HG02759 (cell line): ENCODE data around the gene PSMG4.

Source experiments
- ATAC-seq: cut with Tn5 transposase; IDR thresholded peaks from one replicate; pipeline ENCODE4 v1.9.1; 2021; ENCODE audit warnings: mild to moderate bottlenecking, moderate library complexity; ENCODE audit not compliant: unreplicated experiment

PSMG4 gene

GRCh38 chr6:3305831-3306230 is 47.1 kb downstream of the PSMG4 start:
- ATAC-seq = no peak

DNA sequence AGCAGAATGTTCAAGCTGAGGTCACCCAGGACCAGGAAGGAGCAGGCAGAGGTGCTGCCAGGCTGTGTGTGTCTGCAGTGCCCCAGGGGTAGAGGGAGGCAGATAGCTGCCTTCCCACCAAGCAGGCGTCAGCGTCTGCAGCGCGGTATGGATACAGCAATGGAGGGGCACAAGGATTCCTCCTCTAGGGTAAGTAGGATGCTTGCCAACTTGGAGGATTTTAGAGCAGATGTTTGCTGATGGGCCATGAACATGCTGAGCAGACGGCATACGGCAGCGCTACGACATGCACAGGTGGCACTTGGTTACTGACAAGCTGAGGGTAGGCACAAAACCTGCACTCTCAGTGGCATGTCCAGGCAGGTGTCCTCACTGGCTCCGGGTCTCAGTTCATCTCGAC is 48.1 kb downstream of the PSMG4 start:
- no peak for ATAC-seq

DNA sequence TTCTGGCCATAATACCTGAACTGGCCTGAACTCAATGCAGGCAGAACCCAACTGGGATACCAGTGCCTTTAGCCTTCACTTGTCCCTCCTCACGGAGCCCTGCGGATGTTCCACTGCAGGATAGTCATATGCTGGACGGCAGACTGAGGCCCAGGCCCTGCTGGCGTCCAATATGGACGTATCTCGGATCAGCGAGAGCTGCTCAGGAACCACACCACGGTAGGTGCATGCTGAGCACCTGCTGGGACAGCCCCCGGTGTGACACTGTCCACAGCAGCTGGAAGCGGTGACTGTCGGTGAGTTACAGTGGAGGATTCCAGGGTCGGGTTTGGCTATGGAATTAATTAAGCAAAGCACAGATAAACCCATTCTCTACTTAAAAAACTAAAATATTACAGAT is 48.7 kb downstream of the PSMG4 start:
- no peak for ATAC-seq

- no peak for ATAC-seq
These were observed 49.4 kb downstream of the PSMG4 start for GRCh38 chr6:3308106-3308505.

DNA sequence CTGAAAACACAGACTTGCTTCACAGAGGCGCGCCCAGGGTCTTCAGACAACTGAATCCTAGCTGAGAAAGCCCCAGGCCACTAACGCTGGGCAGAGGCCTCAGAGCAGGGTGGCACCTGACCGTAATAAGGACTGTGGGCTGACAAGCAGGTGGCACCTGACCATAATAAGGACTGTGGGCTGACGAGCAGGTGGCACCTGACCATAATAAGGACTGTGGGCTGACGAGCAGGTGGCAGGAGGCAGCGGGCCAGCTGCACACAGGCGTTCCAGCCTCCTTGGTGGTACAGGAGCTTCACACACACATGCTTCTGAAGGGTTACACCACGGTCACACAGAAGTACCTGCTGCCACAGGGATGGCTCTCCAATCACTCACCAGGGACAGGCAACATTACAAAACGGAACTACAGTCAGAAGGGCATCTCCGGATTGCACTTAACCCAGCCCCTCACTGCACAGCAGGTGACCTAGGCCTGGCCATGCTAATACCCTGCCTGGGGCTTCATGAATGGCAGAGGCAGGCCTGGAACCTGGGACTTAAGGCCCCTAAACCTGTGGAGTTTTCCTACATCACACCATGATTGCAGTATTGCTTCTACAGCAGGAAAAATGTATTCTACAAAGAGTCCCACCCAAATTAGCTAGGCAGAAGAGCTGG is 50.8 kb downstream of the PSMG4 start:
- no peak for ATAC-seq

DNA sequence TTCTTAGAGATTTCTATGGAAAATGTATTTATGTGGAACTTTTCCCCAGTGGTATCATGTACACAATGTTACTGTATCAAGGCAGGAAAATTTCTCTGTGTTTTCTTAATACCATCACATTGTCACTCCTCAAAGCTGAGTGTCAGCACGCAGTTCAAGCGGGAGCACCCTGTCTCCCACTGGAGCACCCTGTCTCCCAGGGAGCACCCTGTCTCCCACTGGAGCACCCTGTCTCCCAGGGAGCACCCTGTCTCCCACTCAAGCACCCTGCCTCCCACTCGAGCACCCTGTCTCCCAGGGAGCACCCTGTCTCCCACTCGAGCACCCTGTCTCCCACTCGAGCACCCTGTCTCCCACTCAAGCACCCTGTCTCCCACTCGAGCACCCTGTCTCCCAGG is 51.3 kb downstream of the PSMG4 start:
- no peak for ATAC-seq

GRCh38 chr6:3310703-3311102 is 52.0 kb downstream of the PSMG4 start:
- no peak for ATAC-seq

GRCh38 chr6:3311826-3312225 is 53.1 kb downstream of the PSMG4 start:
- no peak for ATAC-seq

DNA sequence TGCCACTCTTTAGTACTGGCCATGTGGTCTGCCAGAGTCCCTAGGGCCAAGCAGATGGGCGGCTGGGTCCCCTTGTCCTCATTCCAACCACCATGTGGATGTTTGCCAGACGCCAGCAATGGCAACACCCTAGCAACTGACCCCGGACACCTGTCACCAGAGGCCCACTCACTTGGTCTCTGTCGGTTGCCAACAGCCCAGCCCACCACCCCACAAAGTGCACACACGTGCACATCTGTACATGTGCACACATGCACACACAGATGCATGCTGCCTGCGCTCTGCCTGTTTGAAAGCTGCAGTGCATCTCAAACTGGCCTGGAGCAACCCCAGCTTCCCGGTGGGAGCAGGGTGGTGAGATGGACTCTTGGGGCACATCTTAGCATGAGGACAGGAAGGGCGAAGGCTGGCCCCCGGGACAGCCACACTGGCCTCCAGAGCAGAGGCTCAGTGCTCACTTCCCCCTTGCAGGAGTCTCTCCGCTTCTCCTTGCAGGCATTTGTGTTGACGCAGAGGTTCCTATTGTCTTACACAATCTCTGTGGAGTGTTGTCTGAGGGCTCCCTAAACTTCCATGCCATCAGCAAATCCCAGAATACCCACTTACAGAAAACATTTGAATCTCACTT is 54.0 kb downstream of the PSMG4 start:
- ATAC-seq = no peak

DNA sequence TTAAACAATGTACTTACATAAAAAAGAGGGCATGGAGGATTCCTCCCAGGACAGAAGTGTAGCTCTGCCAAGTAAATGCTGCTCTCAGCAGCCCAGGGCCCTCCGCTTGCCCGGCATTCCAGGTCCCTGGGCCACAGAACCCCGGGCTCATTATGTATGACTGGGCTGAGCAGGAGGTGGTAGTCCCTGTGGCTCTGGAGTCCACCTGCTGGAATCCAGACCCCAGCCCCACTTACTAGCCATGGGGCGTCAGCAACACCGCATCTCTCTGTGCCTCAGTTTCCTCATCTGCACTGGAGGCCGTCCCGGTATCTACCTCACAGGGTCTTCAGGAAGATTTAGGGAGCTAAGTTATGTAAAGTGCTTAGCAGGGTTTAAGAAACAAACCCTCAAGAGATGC is 55.4 kb downstream of the PSMG4 start:
- ATAC-seq = no peak

- no peak for ATAC-seq
These were observed 56.1 kb downstream of the PSMG4 start for GRCh38 chr6:3314621-3315467.

DNA sequence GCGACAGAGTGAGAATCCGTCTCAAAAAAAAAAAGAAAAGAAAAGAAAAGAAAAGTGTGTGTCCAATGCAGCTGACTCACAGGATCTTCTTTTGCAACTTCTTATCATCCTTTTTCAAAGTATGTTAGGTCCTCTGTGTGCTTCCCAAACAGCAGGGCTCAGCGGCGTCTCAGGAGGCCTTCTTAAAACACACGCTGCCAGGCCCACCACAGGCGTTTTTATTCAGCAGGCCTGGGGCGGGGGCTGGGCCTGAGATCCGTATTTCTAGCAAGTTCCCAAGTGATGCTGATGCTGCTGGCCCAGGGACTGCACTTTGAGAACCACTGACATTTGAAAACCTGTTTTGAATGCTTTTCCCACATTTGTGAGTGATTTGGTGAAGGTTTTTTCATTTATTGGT is 57.1 kb downstream of the PSMG4 start:
- no peak for ATAC-seq

DNA sequence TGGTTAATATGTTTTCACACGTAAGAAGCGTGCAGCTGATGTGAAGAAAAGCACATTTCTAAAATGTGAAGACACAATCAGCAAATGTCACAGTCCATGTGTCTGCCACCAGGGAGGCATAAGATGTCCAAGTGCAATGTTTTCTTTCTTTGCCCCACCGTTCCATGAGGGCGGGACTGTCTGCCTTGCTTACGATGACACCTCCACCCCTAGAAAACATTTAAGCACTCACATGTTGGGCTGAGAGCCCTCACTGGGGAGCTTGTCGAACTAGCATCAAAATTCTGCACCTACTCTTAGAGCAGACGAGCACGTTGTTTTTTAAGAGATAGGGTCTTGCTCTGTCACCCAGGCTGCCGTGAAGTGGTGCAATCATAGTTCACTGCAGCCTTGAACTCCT is 57.6 kb downstream of the PSMG4 start:
- no peak for ATAC-seq

- no peak for ATAC-seq
These were observed 58.1 kb downstream of the PSMG4 start for GRCh38 chr6:3316818-3317217.
